ENCODE results near the gene LRMDA. TPM values are rescaled to one million over a fixed set of nuclear protein-coding genes. Genes with fewer than 3 reads are reported as not detected.

The LRMDA gene
- total RNA-seq, 3 donors from 2014 or later, result 8.3 to 17.1 (median 11.1) TPM

GRCh38 chr10:75612904-75613684 lies 181.7 kb downstream of the LRMDA start:
- Histone ChIP-seq H3K9me3 (no peaks in the 10 kb centered on the region), H3K27me3 (no peaks in the 10 kb centered on the region), H3K4me3 (no peak overlapping the region), H3K27ac (no peak overlapping the region), H3K36me3 (no peaks in the 10 kb centered on the region), H3K4me1 (no peaks in the 10 kb centered on the region)
- no peak for DNase-seq (ENCODE audit: low spot score in 2 of 2)
- TF ChIP-seq POLR2AphosphoS5 (IDR thresholded peaks at IDR 0.05) (no peak), CTCF (IDR thresholded peaks at IDR 0.05) (no peak), POLR2A (IDR thresholded peaks at IDR 0.05) (no peak)
- intact Hi-C loops (cut with DNase I; ENCODE audit: low total_unique reads), result no loop called here

DNA sequence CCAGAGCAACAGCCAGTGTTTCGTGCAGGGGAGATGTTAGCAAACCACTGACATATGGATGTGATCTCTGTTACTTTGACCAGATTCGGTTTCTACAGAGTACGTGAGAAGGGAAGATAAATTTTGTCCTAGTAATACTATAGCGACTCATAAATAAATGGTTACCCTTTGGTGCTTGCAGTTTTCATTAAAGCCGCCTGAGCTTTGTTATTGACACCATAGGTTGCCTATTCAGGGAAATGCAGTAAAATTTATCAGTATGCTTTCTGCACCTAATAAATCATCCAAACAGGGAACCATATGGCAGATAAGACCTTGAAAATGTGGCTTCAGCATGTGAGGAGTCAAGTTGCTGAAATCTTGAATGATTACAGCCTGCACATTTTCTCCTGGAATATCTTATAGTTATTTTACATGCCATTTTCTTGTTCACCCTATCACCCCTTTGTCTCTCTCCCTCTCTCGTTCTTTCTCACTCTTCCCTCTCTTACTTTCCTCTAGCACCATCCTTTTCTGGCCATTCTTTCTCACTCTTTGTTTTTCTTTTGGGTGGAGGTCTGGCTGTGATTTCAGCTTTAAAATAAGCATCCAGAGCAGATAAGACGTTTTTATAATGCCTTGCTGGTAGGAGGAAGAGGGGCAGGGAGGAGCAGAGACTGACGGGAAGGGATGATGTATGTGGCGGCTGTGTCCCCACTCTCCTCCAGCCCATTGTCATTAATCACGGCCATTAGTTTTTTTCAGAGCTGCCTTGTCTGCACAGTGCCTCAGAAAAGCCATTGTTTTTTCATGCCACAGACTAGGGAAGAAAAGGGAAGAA lies 182.5 kb downstream of the LRMDA start:
- H3K4me1 ChIP-seq, result no peaks in the 10 kb centered on the region
- no peak for TF ChIP-seq POLR2AphosphoS5 (IDR thresholded peaks at IDR 0.05)
- TF ChIP-seq POLR2A (IDR thresholded peaks at IDR 0.05), result no peak
- no peak for TF ChIP-seq CTCF (IDR thresholded peaks at IDR 0.05)
- intact Hi-C loops (cut with DNase I; ENCODE audit: low total_unique reads), result no loop called here
- DNase-seq (ENCODE audit: low spot score in 2 of 2), result no peak
- H3K36me3 ChIP-seq, result no peaks in the 10 kb centered on the region
- H3K9me3 ChIP-seq, result no peaks in the 10 kb centered on the region
- no peaks in the 10 kb centered on the region for H3K27me3 ChIP-seq
- no peak overlapping the region for H3K27ac ChIP-seq
- no peak overlapping the region for H3K4me3 ChIP-seq

DNA sequence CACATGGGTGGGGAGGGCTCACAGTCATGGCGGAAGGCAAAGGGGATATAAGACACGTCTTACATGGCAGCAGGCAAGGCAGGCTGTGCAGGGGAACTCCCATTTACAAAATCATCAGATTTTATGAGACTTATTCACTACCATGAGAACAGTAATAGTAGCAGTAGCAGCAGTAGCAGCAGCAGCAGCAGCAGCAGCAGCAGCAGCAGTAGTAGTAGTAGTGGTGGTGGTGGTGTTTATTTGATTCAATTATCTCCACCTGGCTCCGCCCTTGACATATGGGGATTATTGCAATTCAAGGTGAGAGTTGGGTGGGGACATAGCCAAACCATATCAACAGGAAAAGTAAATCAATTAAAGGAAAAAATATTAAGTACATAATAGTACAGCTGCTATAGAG lies 184.7 kb downstream of the LRMDA start:
- Histone ChIP-seq H3K36me3 (no peaks in the 10 kb centered on the region), H3K4me1 (no peaks in the 10 kb centered on the region), H3K9me3 (no peaks in the 10 kb centered on the region), H3K27me3 (no peaks in the 10 kb centered on the region), H3K4me3 (no peak overlapping the region), H3K27ac (no peak overlapping the region)
- intact Hi-C loops (cut with DNase I; ENCODE audit: low total_unique reads), result no loop called here
- no peak for DNase-seq (ENCODE audit: low spot score in 2 of 2)
- no peak for TF ChIP-seq CTCF (IDR thresholded peaks at IDR 0.05)
- no peak for TF ChIP-seq POLR2A (IDR thresholded peaks at IDR 0.05)
- TF ChIP-seq POLR2AphosphoS5 (IDR thresholded peaks at IDR 0.05), result no peak

DNA sequence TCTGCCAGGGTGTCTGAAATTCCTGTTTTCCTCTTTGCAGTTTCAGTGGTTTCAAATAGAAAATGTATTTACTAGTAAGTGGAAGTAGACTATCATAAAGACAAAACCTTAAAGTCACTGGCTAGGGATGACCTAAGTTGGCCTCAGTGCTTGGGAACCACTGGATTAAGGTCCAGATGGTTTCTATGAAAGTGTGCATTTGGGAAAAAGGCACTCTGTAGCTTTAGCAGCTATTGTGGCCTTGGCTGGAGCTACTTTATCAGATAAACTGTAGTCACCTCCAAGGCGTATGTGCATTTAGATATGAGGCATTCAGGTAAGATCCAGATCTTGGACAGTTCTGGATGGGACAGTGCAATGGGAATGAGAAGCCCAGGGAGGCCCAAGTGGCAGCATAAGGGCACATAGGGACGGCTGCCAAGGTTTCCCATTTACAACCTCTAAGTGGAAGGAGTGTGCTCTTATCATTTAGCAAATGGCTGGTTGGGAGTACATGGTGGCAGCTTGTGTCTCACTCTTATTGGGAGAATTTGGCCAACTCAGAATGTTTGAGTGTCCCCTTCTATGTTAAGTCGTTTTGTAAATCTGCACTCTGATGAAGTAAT lies 185.6 kb downstream of the LRMDA start:
- Histone ChIP-seq H3K27ac (no peak overlapping the region), H3K4me1 (no peaks in the 10 kb centered on the region), H3K9me3 (no peaks in the 10 kb centered on the region), H3K4me3 (no peak overlapping the region), H3K27me3 (no peaks in the 10 kb centered on the region), H3K36me3 (no peaks in the 10 kb centered on the region)
- DNase-seq (ENCODE audit: low spot score in 2 of 2), result no peak
- TF ChIP-seq POLR2AphosphoS5 (IDR thresholded peaks at IDR 0.05) (no peak), POLR2A (IDR thresholded peaks at IDR 0.05) (no peak), CTCF (IDR thresholded peaks at IDR 0.05) (no peak)
- intact Hi-C loops (cut with DNase I; ENCODE audit: low total_unique reads), result no loop called here
